Stomach (tissue), 19 donors: ENCODE results near the gene PPP1R1B. TPM values are rescaled to one million over a fixed set of nuclear protein-coding genes. Genes with fewer than 3 reads are reported as not detected.

Experiments
- DNase-seq, 2 donors: peaks; one replicate each; pipeline versions ENCODE4 v3.0.0 to v3.0.0-alpha.2; 2013 to 2019
- H3K27ac ChIP-seq, 5 donors: fragments of 200-600 bp in 4 of 5; sonication (generic) in 4 of 5; one replicate each; pipeline ENCODE4 v1.5.1; 2013 to 2019; ENCODE audit warnings: mild to moderate bottlenecking in 1 of 5, moderate library complexity in 1 of 5
- H3K27me3 ChIP-seq, 3 donors: fragments of 200-600 bp; sonication (generic); one replicate each; pipeline ENCODE4 v1.5.1; 2017 to 2019; ENCODE audit warnings: mixed run types in 1 of 3
- H3K36me3 ChIP-seq, 4 donors: fragments of 200-600 bp; sonication (generic); 1 replicate in 3 of 4; 2 replicates in 1 of 4; pipeline ENCODE4 v1.5.1; 2016 to 2019
- H3K4me1 ChIP-seq, 4 donors: fragments of 200-600 bp; sonication (generic); one replicate each; pipeline ENCODE4 v1.5.1; 2016 to 2019
- H3K4me3 ChIP-seq, 4 donors: fragments of 200-600 bp; sonication (generic) in 3 of 4; one replicate each; pipeline ENCODE4 v1.5.1; 2016 to 2019; ENCODE audit warnings: mild to moderate bottlenecking in 1 of 4
- H3K9me3 ChIP-seq, 4 donors: fragments of 200-600 bp; sonication (generic); one replicate each; pipeline ENCODE4 v1.5.1; 2016 to 2019
- EP300 ChIP-seq: sonication (generic); formaldehyde crosslinking; IDR thresholded peaks from one replicate; pipeline ENCODE4 v1.6.1; 2017; ENCODE audit warnings: antibody characterized with exemption
- POLR2A ChIP-seq, 4 donors: fragments of 450-650 bp; IDR thresholded peaks; one replicate each; pipeline ENCODE4 v1.6.1; 2016; ENCODE audit warnings: antibody characterized with exemption in 4 of 4, control low read depth in 2 of 4, mild to moderate bottlenecking in 1 of 4, moderate library complexity in 1 of 4
- POLR2AphosphoS5 ChIP-seq, 3 donors: sonication (generic); formaldehyde crosslinking; IDR thresholded peaks; one replicate each; pipeline ENCODE4 v1.6.1; 2016; ENCODE audit warnings: antibody characterized with exemption in 3 of 3
- WGBS, 5 donors: extraction: QIAGEN DNeasy Blood & Tissue Kit in 3 of 5; methylation state at CpG; one replicate each; pipeline versions ENCODE4 v1.1.5 to v1.1.7; 2013 to 2018; 5-methylcytosine and 5-hydroxymethylcytosine counted together
- intact Hi-C: fragments of 100-400 bp; cut with DNase I; formaldehyde crosslinking; loops from one replicate; pipeline ENCODE4 v1.15.1; 2023; ENCODE audit warnings: low total_unique reads
- long read RNA-seq, 10 donors: transcript quantifications; one replicate each; lab custom pipeline, GENCODE V29; 2026
- polyA plus RNA-seq, 3 donors: library from polyadenylated mRNA; stranded (reverse); fragments of 200-250 nt; gene quantifications; one replicate each; pipeline ENCODE4 v1.2.3, GENCODE V29; 2013
- total RNA-seq, 5 donors: library from RNA; depleted of rRNA; stranded (reverse); fragments of >200 nt; gene quantifications; one replicate each; pipeline versions ENCODE4 v1.1.0 to v1.2.3, GENCODE V29; 2014 to 2016
- TF ChIP-seq, protein P1 (sequence below), 7 experiments: fragments of 450-650 bp in 4 of 7; fragments of 200-600 bp in 3 of 7; sonication (generic) in 3 of 7; IDR thresholded peaks; one replicate each; pipeline ENCODE4 v1.5.1; 2016 to 2019; ENCODE audit warnings: antibody characterized with exemption in 7 of 7, control low read depth in 2 of 7, mild to moderate bottlenecking in 1 of 7
- donor health status: healthy with polysubstance abuse.
- donor health status: Bipolar disorder and iron deficiency.
- donor health status: healthy.

Gene PPP1R1B
- total RNA-seq (100 to 1,000 TPM in 1 of 5 donors, 10 to 100 TPM in 2, 1 to 10 TPM in 1, under 1 TPM in 1; 0.58 to 279 (median 11.0) TPM), polyA plus RNA-seq (10 to 100 TPM in 1 of 3 donors, 1 to 10 TPM in 2; 5.0 to 20.9 (median 9.5) TPM)
- long read RNA-seq, donor 1, transcript PPP1R1B-206 (3 exons, 2,879 nt) = major isoform, 6 of 8 reads
- long read RNA-seq, donor 1, partial matches to known transcripts = 0 of 8 reads
- long read RNA-seq, donor 1, other reads (novel, unspliced or antisense) = 0 of 8 reads
- long read RNA-seq, donor 2, transcript PPP1R1B-206 (3 exons, 2,879 nt) = major isoform, 10 of 11 reads
- long read RNA-seq, donor 2, partial matches to known transcripts = 0 of 11 reads
- long read RNA-seq, donor 2, other reads (novel, unspliced or antisense) = 0 of 11 reads
- long read RNA-seq, donor 3 = 0 reads
- long read RNA-seq, donor 4 = 0 reads
- long read RNA-seq, donor 5, transcript PPP1R1B-206 (3 exons, 2,879 nt) = major isoform, 11 of 19 reads
- long read RNA-seq, donor 5, partial matches to known transcripts = 7 of 19 reads
- long read RNA-seq, donor 5, other reads (novel, unspliced or antisense) = 0 of 19 reads
- long read RNA-seq, donor 6, partial matches to known transcripts = 6 of 12 reads
- long read RNA-seq, donor 6, other reads (novel, unspliced or antisense) = 0 of 12 reads
- long read RNA-seq, donor 7, transcript PPP1R1B-206 (3 exons, 2,879 nt) = major isoform, 8 of 14 reads
- long read RNA-seq, donor 7, partial matches to known transcripts = 5 of 14 reads
- long read RNA-seq, donor 7, other reads (novel, unspliced or antisense) = 0 of 14 reads
- long read RNA-seq, donor 8, partial matches to known transcripts = 0 of 4 reads
- long read RNA-seq, donor 8, other reads (novel, unspliced or antisense) = 0 of 4 reads
- long read RNA-seq, donor 9, partial matches to known transcripts = 0 of 3 reads
- long read RNA-seq, donor 9, other reads (novel, unspliced or antisense) = 0 of 3 reads
- long read RNA-seq, donor 10, partial matches to known transcripts = 0 of 2 reads
- long read RNA-seq, donor 10, other reads (novel, unspliced or antisense) = 0 of 2 reads

DNA sequence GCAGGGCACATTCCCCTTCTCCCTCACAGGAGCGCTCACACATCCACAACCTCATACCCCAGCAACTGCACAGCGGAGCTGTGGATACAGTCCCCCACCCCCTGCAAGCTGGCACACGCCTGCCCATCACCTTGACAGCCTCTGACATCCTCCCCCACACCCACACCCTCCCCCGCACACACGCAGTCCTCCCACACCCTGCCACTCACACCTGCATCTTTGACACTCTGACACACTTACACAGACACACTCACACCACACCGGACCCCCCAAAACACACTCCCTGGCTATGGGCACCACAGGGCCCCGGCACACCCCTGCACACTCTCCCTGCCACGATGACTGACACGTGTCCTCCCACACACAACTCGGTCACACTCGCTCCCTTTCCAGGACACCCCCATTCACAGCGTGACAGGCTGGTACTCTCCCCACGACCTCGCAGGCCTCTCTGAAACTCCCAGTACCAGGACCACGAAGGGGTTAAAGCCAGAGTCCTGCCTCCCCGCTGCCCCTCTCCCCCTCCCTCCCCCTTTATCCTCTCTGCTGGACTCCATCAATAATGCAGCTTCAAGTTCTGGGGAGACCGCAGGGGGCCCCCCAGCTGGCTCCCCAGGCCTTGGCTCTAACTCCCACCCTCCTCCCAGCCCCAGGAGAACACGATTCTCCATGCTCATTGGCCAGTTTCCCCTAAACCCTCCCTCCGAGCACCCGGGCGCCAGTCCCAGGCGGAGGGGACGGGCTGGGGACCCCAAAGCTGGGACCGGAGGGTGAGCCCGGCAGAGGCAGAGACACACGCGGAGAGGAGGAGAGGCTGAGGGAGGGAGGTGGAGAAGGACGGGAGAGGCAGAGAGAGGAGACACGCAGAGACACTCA, at the start of gene PPP1R1B:
Gene PPP1R1B (plus strand): TSS at position 782 of the 876 bp plus-strand sequence. CDS start 441 bp downstream, outside the sequence.
- intact Hi-C loops = loop anchor here (5.0 kb wide), 1 partner anchor 126 kb away; no protein-coding TSS in a partner anchor
- no peaks in the 10 kb centered on the region for H3K36me3 ChIP-seq
- H3K27me3 ChIP-seq = peaks cover 10 to 83% (median 39%) of the 10 kb centered on the region in 3 donors
- H3K4me1 ChIP-seq = peaks cover 11 to 50% (median 45%) of the 10 kb centered on the region in 4 donors
- peak in 1 of 2 donors; percentile 65 for DNase-seq
- WGBS, 5 donors = 16 to 23% (median 18%) methylated on average over 28 to 29 of the region's 29 CpGs
- peak within 1 kb of the TSS in 3 of 5 donors; percentile 7 to 69 (median 56) for H3K27ac ChIP-seq
- H3K9me3 ChIP-seq = no peaks in the 10 kb centered on the region
- TF ChIP-seq EP300 (no peak), POLR2AphosphoS5 (IDR thresholded peaks at IDR 0.05) (no peak), POLR2A (IDR thresholded peaks at IDR 0.05) (no peak)
- TF ChIP-seq, protein P1, sequence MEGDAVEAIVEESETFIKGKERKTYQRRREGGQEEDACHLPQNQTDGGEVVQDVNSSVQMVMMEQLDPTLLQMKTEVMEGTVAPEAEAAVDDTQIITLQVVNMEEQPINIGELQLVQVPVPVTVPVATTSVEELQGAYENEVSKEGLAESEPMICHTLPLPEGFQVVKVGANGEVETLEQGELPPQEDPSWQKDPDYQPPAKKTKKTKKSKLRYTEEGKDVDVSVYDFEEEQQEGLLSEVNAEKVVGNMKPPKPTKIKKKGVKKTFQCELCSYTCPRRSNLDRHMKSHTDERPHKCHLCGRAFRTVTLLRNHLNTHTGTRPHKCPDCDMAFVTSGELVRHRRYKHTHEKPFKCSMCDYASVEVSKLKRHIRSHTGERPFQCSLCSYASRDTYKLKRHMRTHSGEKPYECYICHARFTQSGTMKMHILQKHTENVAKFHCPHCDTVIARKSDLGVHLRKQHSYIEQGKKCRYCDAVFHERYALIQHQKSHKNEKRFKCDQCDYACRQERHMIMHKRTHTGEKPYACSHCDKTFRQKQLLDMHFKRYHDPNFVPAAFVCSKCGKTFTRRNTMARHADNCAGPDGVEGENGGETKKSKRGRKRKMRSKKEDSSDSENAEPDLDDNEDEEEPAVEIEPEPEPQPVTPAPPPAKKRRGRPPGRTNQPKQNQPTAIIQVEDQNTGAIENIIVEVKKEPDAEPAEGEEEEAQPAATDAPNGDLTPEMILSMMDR (IDR thresholded peaks at IDR 0.05) = no peak
- peak within 1 kb of the TSS; percentile 34 to 52 (median 36) for H3K4me3 ChIP-seq

DNA sequence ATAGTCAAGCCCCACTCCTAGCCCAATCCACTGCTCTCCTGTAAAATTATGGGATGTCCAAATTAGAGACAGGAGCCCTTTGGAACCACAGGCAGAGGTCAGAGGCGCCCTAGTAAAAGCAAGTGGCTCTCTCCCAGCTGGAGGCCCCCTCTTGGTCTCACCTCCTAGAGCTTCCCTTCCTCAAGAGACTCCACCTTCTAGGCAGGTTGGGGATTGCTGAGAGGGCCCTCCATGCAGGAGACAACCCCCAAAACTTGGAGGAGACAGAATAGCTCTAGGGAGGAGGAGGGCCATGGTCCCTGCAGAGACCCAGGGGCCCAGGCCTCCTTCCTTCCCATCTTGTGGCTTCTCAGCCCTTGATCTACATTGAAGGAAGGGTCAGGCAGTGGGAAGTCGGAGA, 48.5 kb upstream of the PPP1R1B start:
- TF ChIP-seq POLR2A (IDR thresholded peaks at IDR 0.05) (no peak), EP300 (no peak), POLR2AphosphoS5 (IDR thresholded peaks at IDR 0.05) (no peak)
- TF ChIP-seq, protein P1 (IDR thresholded peaks at IDR 0.05) = no peak
- H3K27ac ChIP-seq = no peak overlapping the region

DNA sequence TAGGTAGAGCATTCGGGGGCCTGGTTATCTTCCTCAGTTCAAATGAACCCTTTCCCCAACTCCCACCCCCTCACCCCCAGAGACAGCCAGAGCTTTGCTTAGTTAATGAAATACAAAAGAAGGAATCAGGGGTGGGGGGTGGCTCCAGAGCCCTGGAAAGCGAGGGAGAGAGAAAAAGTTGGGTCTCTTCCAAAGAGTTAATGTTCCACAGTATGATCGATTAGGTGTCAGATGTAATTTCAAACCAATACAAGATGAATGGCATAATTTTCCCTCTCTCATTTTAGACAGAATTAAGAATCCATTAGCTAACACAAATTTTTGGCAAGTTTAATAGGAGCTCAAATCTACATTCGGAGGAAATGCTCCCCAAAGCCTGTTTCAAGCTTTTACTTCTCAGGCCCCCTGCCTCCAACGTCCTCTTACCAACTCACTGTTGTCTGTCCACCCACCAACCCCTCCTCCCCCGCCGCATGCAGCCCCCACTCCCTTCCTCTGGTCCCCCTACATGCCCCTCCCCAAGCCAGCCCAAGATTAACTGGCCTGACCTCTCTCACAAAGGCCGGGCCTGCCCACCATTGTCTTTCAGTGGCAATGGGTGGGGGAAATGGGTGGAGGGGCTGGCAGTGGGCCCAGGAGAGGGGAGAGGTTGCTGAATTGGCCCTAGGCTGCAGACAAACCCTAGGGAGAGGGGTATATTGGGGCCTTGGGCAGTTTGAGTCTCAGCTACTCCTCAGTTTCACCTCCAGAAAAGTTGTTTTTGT, 47.3 kb upstream of the PPP1R1B start:
- no peak overlapping the region for H3K27ac ChIP-seq
- intact Hi-C loops = no loop called here
- no peak overlapping the region for H3K4me3 ChIP-seq
- TF ChIP-seq POLR2A (IDR thresholded peaks at IDR 0.05) = no peak
- TF ChIP-seq, protein P1 (IDR thresholded peaks at IDR 0.05) = no peak
- no peak for TF ChIP-seq POLR2AphosphoS5 (IDR thresholded peaks at IDR 0.05)
- TF ChIP-seq EP300 = no peak
- no peaks in the 10 kb centered on the region for H3K36me3 ChIP-seq
- peaks cover 0 to 2% (median 0%) of the 10 kb centered on the region in 4 donors for H3K4me1 ChIP-seq
- H3K27me3 ChIP-seq = peaks cover 0 to 37% (median 0%) of the 10 kb centered on the region in 3 donors
- no peaks in the 10 kb centered on the region for H3K9me3 ChIP-seq
- 33 to 48% (median 43%) methylated on average over 8 of the region's 8 CpGs for WGBS, 5 donors
- peak in 1 of 2 donors; percentile 59 for DNase-seq

More for the DNA sequence above, 48.5 kb upstream of the PPP1R1B start:
- intact Hi-C loops = no loop called here
- Histone ChIP-seq H3K4me1 (peaks cover 6 to 12% (median 9%) of the 10 kb centered on the region in 4 donors), H3K36me3 (no peaks in the 10 kb centered on the region), H3K27me3 (peaks cover 0 to 37% (median 0%) of the 10 kb centered on the region in 3 donors), H3K9me3 (no peaks in the 10 kb centered on the region), H3K4me3 (no peak overlapping the region)
- WGBS, 5 donors = 84 to 94% (median 87%) methylated on average over 2 of the region's 2 CpGs
- DNase-seq = no peak
